NOMO-1 treated with dmso at 0.1 percent for 144 hours (cell line): ENCODE results near the gene MMEL1.
"Not testable (repeated sequence)": the region's sequence is repeated elsewhere in the genome, so short reads cannot be mapped to it uniquely, and the experiment has no call there.

Source experiments
- DNase-seq: peaks from one replicate; lab custom pipeline; 2025; ENCODE audit not compliant: unreplicated experiment; lab: John Stamatoyannopoulos, UW

MMEL1 gene

GRCh38 chr1:2580691-2581090, 52.1 kb downstream of the MMEL1 start:
- no peak for DNase-seq

GRCh38 chr1:2578758-2579118, 54.1 kb downstream of the MMEL1 start:
- no peak for DNase-seq

- DNase-seq: not testable (repeated sequence)
Observed at GRCh38 chr1:2577565-2578075, 55.2 kb downstream of the MMEL1 start.

- DNase-seq: no peak
Observed at GRCh38 chr1:2575801-2576663, 56.8 kb downstream of the MMEL1 start.

GRCh38 chr1:2574350-2574749, 58.5 kb downstream of the MMEL1 start:
- DNase-seq: no peak

- DNase-seq: no peak
Observed at GRCh38 chr1:2573250-2573920, 59.4 kb downstream of the MMEL1 start.

GRCh38 chr1:2571348-2571747, 61.5 kb downstream of the MMEL1 start:
- no peak for DNase-seq

GRCh38 chr1:2570332-2570731, 62.5 kb downstream of the MMEL1 start:
- DNase-seq: no peak

- not testable (repeated sequence) for DNase-seq
Observed at GRCh38 chr1:2569703-2570102, 63.1 kb downstream of the MMEL1 start.

- no peak for DNase-seq
Observed at GRCh38 chr1:2569060-2569459, 63.8 kb downstream of the MMEL1 start.

- not testable (repeated sequence) for DNase-seq
Observed at GRCh38 chr1:2568187-2568816, 64.5 kb downstream of the MMEL1 start.

- no peak for DNase-seq
Observed at GRCh38 chr1:2567083-2567679, 65.6 kb downstream of the MMEL1 start.

- no peak for DNase-seq
Observed at GRCh38 chr1:2566101-2567045, 66.4 kb downstream of the MMEL1 start.

GRCh38 chr1:2564815-2565374, 67.9 kb downstream of the MMEL1 start:
- no peak for DNase-seq

- DNase-seq: no peak
Observed at GRCh38 chr1:2564006-2564814, 68.6 kb downstream of the MMEL1 start.

GRCh38 chr1:2563205-2563604, 69.6 kb downstream of the MMEL1 start:
- DNase-seq: no peak

- no peak for DNase-seq
Observed at GRCh38 chr1:2561898-2562895, 70.6 kb downstream of the MMEL1 start.

- no peak for DNase-seq
Observed at GRCh38 chr1:2561446-2561845, 71.4 kb downstream of the MMEL1 start.
